ENCODE data around the gene TRIO. TPM values are rescaled to one million over a fixed set of nuclear protein-coding genes. Genes with fewer than 3 reads are reported as not detected.

TRIO gene
- polyA plus RNA-seq, 4 donors = 84.9 to 106 (median 95.6) TPM

DNA sequence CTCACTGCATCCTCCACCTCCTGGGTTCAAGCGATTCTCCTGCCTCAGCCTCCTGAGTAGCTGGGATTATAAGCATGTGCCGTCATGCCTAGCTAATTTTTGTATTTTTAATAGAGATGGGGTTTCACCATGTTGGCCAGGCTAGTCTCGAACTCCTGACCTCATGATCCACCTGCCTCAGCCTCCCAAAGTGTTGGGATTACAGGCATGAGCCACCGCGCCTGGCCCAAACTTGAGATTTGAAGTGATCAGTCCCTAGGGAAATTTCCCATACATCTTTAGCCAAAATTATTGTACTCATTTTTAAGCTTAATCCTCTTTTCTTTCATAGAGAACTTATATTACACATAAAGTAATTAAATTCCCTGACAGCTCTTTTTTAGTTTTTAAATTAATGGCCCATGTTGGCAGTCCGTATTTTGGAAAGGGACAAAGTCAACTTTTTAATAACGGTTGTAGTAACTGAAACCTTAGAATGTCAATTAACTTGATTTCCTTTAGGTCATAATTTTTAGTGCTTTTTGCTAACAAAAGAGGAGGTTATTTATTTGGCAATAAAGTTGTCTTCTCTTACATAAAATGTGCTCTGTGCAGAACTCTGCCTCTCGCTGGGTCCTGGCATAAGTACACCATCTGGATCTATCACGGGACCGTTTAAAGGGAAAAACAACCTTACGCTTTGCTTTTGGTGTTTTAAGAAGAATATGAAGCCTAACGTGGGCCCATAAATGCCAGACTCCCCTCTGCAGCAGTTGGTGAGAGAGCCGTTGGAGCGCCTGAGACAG is 296.1 kb downstream of the TRIO start:
- no peak for DNase-seq (ENCODE audit: low read depth in 4 of 4, low spot score in 3 of 4)

DNA sequence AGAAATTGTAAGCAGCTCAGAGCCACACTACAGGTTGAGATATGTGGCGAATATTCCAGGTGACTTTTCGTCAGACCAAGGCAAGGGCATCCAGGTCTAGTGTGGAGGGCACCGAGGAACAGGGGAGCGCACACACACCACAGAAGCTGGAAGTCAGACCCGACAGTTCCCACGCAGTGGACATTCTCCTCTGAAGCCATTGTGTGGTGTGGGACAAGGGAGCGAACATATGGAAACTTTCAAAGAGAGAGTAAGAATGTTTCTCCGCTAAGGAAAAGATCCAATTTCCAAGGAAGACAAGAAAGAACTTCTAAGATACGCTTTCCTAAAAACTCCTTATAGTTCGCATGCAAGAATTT is 297.1 kb downstream of the TRIO start:
- no peak for DNase-seq (ENCODE audit: low read depth in 4 of 4, low spot score in 3 of 4)

DNA sequence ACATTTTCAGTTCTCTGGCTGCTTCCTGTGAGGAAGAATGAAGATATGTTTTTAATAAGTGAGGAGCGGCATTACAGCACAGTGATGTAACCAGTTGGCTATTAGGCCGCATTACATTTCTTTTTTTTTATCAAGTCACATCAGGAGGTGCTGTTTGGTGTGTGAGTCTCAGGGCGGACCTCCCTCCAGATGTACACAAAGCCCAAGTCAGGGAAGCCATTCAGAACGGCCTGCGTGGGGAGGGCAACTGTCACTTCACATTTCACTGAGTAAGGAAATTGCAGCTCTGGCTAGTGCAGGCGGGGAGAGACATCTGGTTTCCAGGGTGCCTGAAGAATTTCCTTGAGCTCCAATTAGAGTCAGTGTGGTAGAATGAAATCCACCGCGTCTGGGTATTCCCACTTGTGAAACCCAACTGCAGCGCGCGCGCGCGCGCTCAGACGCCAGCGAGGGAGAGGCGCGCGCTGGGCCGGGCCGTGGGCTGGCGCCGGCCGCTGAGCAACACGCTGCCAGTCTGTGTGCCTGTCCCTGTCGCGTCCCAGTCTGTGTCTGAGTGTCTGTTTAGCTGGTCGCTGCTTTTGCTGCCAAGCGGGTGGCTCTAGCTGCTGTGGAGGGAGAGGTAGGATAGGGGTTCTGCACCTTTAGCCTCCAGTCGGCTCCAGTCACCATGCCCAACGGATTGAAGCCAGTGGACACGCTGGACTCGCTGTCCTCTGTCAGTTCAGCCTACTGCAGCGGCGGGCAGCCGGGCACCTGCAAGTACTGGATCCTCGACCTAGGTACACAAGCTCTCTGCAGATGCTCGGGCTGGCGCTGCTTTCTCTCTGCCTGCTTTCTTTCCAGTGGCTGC is 297.7 kb downstream of the TRIO start:
- peak in 2 of 4 donors; percentile 74 to 80 for DNase-seq (ENCODE audit: low read depth in 4 of 4, low spot score in 3 of 4)

DNA sequence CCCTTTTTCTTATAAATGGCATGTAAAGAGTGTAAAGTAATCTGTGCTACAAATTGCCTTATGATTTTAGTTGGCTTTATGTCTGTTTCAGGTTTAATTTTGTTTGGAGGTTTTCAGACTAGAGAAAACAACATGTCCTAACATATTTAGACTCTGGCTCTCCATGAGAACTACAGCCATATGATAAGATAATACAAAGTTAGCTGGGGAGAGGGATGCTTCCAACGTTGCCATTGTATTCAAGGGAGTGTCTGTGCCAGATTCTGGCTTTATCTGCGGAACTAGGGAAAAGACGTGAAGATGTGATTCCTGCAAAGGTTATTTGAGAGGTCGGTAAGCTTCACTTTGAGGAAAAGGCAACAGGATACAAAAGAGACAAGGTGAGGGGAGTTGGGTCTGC is 298.5 kb downstream of the TRIO start:
- no peak for DNase-seq (ENCODE audit: low read depth in 4 of 4, low spot score in 3 of 4)

DNA sequence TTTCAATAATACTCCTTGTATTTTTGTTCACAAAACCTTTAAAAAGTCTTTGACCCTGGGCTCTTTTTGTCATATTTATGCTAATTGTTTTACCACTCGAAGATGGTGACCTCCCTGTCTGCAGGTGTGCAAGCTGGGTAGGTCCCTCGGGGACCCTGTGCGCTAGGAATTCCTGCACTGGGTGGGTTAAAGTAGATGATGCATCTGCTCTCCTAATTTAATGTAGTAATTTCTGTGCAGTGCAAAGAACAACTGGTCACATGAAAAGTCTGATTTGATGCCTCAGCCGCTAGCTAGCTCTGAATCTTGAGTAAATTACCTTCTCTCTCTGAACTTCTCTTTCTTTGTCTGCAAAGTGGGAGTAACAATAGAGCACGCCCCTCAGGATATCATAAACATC is 299.4 kb downstream of the TRIO start:
- DNase-seq (ENCODE audit: low read depth in 4 of 4, low spot score in 3 of 4) = no peak

DNA sequence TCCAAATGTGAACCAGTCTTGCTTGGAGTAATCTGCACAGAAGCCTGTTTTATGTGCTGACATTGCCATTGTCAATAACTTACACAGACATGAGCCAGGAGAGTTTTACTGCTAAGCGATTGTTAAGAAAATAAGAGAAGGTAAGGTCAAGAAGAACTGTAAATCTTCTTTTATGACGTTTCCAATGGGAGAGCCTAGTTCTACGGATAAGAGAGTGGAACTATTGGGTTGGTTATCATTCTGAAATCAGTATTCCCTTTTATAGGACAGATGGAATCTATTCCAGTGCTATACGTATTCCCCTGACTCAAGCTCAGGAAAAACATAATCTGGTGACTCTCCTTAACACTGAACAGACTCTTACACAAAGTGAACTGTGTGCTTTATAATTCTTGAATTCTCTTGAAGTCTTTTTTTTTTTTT is 300.5 kb downstream of the TRIO start:
- no peak for DNase-seq (ENCODE audit: low read depth in 4 of 4, low spot score in 3 of 4)

DNA sequence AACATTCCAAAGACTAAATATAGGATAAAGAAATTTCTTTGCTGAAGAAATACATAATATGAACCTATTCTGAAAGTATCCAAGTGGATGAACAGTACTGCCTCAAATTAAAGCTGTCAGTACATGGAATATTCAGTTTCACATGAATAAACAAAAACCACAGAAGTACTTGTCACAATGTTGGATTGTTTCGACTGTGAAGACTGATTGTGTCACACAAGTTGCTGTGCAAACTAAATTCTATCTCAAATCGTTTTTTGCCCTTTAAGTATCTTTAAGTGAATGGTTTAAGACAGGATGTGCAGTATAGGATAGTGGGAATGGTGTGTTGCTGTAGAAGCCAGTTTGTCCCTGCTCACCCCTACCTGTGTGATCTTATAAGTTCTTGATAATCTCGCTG is 301.0 kb downstream of the TRIO start:
- DNase-seq (ENCODE audit: low read depth in 4 of 4, low spot score in 3 of 4) = no peak

DNA sequence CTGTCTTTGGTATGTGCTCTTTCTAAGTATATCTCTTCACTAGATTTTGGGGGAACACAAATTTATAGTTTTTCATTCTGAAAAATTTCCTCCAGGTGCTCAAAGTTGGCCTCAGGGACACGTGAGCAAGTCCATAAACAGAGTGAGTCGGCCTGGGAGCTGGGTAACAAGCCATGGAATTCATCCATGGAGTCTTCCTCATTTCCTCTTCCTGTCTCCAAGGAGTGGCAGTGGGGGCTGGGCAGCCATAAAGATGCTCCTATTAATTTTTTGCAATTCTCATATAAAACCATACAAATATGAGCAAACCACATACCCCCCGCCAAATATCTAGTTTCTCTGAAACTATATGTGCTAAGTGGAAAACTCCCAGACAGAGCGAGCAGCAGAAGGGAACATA is 301.9 kb downstream of the TRIO start:
- DNase-seq (ENCODE audit: low read depth in 4 of 4, low spot score in 3 of 4) = no peak

DNA sequence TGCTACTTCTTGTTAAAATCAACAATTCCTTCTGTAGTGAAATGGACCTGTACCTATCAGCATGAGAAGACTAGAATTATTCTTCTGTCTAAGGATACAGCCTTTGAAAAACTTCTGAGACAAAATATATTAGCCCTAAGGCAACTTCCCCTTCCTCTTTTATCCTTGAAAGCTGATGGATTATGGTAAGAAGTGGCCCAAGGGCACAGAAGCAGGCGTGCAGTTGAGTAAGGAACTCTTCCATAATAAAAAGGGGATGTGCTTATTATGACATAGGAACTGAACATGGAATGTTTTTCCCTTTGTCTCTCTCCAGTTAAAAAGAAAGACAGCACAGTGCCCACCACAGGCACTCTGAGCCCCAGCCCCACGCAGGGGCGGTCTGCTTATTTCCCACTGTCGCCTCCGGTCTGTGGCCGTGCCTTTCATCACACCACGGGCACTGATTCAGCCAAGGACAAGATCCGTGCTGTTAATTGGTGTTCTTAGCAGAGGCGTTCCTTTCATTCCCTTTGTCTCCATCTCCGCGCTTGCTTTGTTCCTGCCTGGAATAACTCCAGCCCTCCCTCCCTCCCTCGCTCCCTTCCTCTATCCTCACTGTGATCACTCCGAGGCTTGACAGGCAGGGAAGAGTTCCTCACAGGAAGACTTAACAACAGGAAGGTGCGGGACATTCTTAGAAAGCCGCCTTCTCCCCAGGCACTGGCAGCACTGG is 302.6 kb downstream of the TRIO start:
- no peak for DNase-seq (ENCODE audit: low read depth in 4 of 4, low spot score in 3 of 4)

DNA sequence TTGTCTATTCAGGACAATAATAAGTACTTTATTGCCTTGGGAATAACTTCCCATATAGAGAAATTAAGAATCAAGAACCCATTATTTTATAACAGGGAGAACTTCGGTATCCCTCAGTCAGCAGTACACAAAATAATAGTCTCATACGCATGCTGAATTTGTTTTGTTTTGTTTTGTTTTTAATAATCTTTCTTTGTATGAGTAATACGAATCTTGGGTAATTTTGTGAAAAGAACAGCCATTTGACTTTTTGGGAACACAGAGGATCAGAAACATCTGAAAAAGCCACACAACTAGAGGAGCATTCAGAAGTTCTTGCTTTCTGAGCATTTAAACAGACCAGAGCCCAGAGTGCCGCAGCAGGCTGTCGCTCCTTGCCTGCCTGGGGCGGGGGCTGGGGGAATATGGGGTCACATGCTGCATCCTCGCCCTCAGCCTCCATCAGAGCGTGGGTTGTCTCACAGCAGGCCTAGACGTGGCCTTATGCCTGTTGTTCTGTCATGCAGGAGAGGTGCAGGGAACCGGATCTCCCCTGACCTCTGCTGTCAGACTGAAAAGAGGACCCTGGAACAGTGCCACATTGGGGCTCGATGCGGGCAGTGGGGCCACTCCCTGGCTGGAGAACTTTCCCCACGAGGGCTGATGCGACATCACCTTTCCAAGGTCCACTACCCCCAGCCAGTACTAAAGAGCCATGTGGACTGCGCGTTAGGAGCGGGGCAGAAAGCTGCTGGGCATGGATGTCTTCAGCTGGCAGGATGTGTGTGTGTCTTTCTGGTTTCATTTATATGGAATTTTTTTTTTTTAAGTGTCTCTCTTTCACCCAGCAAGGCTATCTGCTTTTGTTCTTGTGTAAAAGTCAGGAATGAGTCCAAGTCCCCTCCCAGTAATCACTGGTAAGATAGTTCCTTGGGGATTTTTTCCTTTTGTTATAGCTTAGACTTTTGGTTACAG is 305.1 kb downstream of the TRIO start:
- no peak for DNase-seq (ENCODE audit: low read depth in 4 of 4, low spot score in 3 of 4)

DNA sequence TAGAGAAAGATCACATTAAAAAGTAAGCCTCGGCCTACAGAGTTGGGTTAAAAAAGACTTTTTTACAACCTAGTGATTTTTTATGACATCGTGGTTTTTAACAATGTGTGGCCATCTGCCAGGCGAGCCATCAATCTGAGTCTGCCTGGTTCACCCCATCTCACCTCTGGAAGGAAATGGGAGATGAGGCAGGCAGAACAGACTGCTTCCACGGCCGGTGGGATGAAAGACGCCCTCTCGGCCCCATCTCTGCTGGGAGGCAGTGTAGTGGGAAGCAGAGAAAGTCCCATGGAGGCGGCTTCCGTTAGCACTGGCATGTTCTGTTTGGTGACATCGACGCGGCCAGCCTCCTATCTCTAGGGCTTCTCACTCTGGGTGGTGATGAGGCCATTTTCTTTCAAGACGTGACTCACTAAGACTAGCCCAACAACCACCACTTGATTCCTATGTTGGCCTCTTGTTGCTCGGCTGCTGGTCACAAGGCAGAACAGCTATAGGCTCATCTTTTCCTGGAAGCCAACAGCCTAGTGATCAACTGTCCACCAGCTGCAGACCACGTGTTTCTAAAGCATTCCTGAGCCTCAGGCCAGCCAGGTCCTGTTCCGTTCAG is 306.0 kb downstream of the TRIO start:
- DNase-seq (ENCODE audit: low read depth in 4 of 4, low spot score in 3 of 4) = no peak

DNA sequence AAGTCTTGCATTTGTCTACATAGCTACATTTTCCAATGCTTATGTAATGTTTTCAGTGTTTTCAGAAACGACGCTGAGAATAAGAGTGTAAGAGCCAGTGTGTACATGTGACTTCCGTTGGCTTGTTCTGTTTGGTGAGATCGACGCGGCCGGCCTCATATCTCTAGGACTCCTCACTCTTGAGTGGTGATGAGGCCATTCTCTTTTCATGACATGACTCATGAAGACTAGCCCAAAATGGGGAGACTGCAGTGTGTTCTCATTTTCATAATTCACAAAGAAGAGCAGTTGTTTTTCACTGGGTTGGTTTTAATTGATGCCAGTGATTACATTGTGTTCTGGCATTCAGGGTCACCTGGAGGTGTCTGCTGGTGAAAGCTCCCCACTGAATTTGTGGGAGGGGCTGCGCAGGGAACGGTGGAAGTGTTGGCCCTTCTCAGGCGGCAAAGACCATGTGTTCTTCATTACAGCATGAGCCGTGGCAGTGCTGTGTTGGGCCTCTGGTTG is 306.9 kb downstream of the TRIO start:
- no peak for DNase-seq (ENCODE audit: low read depth in 4 of 4, low spot score in 3 of 4)

DNA sequence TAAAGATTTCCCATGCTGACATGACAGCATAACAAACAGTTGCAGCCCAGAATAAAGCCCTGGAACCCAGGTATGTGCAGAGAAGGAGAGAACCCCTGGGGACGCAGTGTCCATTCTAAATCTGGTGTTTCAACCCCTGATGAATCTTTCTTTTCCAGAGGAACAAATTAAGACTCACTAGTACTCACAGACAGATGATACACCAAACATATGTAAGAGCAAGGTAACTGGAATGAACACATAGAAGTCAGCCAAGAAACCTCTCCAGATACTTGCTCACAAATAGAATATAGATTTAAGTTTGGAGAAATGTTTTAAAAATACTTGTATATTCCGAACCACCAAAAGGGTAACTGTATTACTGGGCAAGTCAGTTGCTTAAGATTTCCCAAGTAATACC is 307.6 kb downstream of the TRIO start:
- no peak for DNase-seq (ENCODE audit: low read depth in 4 of 4, low spot score in 3 of 4)

DNA sequence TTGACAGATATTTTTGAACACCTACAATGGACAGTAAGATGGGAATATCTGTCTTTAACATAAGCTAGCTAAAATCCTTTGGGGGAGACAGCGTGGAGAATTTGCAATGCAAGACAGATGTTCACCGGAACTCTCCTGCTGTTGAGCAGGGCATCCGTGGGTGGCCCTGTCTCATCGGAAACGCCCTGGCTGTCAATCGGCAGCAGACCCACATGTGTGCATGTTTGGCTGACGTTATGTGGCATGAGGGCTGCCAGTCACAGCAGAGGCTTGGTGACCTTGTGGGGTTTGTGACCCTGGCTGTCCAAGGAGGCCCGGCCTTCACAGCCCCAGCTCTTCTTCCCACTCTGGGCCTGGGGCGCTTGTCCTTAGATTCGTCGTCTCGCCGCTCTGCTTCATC is 308.7 kb downstream of the TRIO start:
- DNase-seq (ENCODE audit: low read depth in 4 of 4, low spot score in 3 of 4) = no peak

DNA sequence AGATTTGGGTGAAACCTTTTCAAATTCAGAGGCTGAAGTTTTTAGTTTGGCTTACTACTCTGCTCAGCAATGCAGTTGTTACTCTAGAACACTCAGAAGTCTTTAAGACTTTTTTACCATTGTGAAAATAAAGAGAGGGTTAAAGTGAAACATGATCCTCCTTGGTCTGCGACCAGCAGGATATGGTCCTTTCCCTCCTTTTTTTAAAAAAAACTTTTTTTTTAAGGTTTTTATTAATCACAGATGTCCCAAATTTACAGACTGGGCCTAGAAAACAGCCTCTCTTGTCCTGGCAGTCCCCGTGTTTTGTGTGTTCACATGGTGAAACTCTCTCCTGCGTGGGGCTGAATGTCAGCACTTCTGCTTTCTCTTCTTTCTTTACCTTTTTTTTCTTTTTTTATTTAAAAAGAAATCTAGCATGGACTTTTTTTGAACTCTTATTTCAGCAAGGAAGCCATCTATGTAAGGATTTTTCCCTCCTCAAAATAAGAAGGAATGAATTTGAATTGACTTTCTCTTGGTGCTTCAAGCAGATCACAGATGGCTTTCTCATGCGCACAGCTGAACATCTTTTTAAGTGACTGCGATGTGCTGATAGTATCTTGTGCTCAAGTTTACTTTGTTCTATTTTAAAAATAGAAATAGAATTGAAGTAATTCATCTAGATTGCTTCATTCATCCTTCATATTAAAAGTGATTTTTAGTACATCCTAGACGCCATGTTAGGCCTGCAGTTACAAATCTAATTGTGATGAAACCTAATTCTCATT is 309.7 kb downstream of the TRIO start:
- DNase-seq (ENCODE audit: low read depth in 4 of 4, low spot score in 3 of 4) = no peak

DNA sequence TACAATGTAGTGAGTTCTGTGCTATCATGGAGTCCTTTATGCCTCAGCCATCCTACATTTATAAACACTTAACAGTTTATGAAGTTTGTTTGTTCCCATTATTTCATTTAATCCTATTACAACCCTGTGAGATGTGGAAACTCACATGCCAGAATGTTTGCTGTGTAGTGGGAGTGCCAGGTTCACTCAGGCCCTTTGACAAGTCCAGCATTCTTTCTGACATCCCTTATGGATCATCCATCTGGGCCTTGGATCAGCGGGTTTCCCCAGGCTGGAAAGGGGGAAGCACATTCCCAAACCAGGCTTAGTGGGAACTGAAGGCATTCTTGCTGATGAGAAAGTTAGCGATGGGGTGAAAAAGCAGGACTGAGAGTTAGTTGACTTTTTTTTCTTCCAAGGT is 310.3 kb downstream of the TRIO start:
- DNase-seq (ENCODE audit: low read depth in 4 of 4, low spot score in 3 of 4) = no peak

DNA sequence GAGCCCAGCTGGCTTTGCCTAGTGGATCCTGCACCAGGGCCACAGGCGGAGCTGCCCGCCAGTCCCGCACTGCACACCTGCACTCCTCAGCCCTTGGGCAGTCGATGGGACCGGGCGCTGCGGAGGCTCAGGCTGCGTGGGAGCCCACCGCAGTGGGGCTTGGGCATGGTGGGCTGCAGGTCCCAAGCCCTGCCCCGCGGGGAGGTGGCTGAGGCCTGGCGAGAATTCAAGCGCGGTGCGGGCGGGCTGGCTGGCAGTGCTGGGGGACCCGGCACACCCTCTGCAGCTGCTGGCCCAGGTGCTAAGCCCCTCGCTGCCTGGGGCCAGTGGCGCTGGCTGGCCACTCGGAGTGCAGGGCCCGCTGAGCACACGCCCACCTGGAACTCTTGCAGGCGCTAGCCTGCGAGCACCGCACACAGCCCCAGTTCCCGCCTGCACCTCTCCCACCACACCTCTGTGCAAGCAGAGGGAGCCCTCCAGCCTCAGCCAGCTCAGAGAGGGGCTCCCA is 312.7 kb downstream of the TRIO start:
- DNase-seq (ENCODE audit: low read depth in 4 of 4, low spot score in 3 of 4) = no peak

DNA sequence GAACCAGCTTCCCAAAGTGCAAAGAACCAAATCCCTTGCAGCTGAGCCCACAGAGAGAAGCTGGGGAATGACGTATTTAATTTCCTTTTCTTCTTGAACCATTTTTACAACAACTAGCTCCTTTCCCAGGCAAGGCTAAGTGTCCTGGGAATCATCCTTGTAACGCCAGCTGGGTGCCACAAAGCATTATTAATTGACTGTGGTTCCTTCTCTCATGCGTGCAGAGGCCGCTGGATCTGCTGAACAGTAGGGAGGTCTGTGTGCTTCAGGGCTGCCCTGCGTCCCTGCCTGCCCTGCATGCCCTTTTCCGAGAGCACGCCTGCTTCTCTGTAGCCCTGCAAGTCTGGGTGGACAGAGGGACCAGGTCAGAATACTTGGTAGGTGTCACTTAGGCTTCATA is 314.3 kb downstream of the TRIO start:
- no peak for DNase-seq (ENCODE audit: low read depth in 4 of 4, low spot score in 3 of 4)

DNA sequence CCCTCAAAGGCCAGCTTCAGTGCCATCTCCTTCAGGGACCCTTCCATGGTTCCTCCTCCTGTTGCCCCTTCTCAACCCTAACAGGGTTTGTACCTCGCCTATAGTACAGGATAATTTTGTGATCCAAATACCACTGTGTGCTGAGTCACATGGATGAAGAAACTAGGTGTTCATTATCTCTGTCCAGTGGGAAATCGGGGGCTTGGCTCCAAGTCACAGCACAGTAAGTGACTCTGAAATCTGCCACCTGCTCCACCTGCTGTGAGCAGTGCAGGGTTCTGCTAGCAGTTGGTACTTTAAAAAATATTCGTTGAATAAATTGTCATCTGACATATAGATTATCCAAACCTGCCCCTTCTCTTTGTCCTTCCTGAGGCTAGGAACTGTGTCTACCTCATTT is 315.3 kb downstream of the TRIO start:
- DNase-seq (ENCODE audit: low read depth in 4 of 4, low spot score in 3 of 4) = no peak
